Peyer's patch (tissue), 4 donors: Measurements from ENCODE around the gene SLC17A7. TPM values are rescaled to one million over a fixed set of nuclear protein-coding genes. Genes with fewer than 3 reads are reported as not detected.

Experiments used
- DNase-seq, 3 donors: peaks; one replicate each; pipeline ENCODE4 v3.0.0-alpha.2; 2017 to 2019
- H3K27ac ChIP-seq, 4 donors: fragments of 200-600 bp; sonication (generic); one replicate each; pipeline ENCODE4 v1.5.1; 2016 to 2019
- H3K27me3 ChIP-seq, 2 donors: fragments of 200-600 bp; sonication (generic); one replicate each; pipeline ENCODE4 v1.5.1; 2019
- H3K36me3 ChIP-seq, 3 donors: fragments of 200-600 bp; sonication (generic); one replicate each; pipeline ENCODE4 v1.5.1; 2016 to 2019
- H3K4me1 ChIP-seq, 4 donors: fragments of 200-600 bp; sonication (generic); one replicate each; pipeline ENCODE4 v1.5.1; 2016 to 2019
- H3K4me3 ChIP-seq, 4 donors: fragments of 200-600 bp; sonication (generic); 1 replicate in 3 of 4; 2 replicates in 1 of 4; pipeline ENCODE4 v1.5.1; 2016 to 2019; ENCODE audit warnings: mild to moderate bottlenecking in 1 of 4
- H3K9me3 ChIP-seq, 4 donors: fragments of 200-600 bp; sonication (generic); one replicate each; pipeline ENCODE4 v1.5.1; 2016 to 2019; ENCODE audit warnings: mild to moderate bottlenecking in 1 of 4
- CTCF ChIP-seq, 6 experiments: fragments of 450-650 bp in 4 of 6; fragments of 200-600 bp in 2 of 6; sonication (generic) in 1 of 6; IDR thresholded peaks; one replicate each; pipeline ENCODE4 v1.5.1; 2017 to 2019; ENCODE audit warnings: antibody characterized with exemption in 6 of 6, mild to moderate bottlenecking in 3 of 6, moderate library complexity in 1 of 6
- POLR2A ChIP-seq, 2 donors: fragments of 450-650 bp; IDR thresholded peaks; one replicate each; pipeline ENCODE4 v1.5.1; 2017; ENCODE audit warnings: antibody characterized with exemption in 2 of 2, mild to moderate bottlenecking in 2 of 2, moderate library complexity in 2 of 2
- total RNA-seq, 4 donors: library from RNA; depleted of rRNA; stranded (reverse); fragments of >200 nt; gene quantifications; one replicate each; pipeline ENCODE4 v1.1.0, GENCODE V29; 2016

The SLC17A7 gene
- total RNA-seq, 4 donors from 2014 or later = 1.2 to 2.0 (median 1.7) TPM; not detected in 1

- Histone ChIP-seq H3K27ac (no peak overlapping the region), H3K4me3 (peak overlapping the region in 2 of 4 donors; percentile 13 to 31), H3K27me3 (peaks cover 0 to 47% of the 10 kb centered on the region in 2 donors), H3K36me3 (no peaks in the 10 kb centered on the region), H3K9me3 (no peaks in the 10 kb centered on the region), H3K4me1 (peaks cover 3 to 21% (median 16%) of the 10 kb centered on the region in 4 donors)
- TF ChIP-seq POLR2A (IDR thresholded peaks at IDR 0.05) (no peak), CTCF (IDR thresholded peaks at IDR 0.05) (no peak)
- peak; percentile 35 to 67 (median 62) for DNase-seq
Observed at GRCh38 chr19:49421039-49421877, 20.1 kb downstream of the SLC17A7 start.

- DNase-seq = peak in 1 of 3 donors; percentile 23
- H3K4me1 ChIP-seq = peaks cover 3 to 21% (median 16%) of the 10 kb centered on the region in 4 donors
- H3K27ac ChIP-seq = no peak overlapping the region
- TF ChIP-seq POLR2A (IDR thresholded peaks at IDR 0.05) (no peak), CTCF (IDR thresholded peaks at IDR 0.05) (no peak)
- H3K4me3 ChIP-seq = no peak overlapping the region
- H3K9me3 ChIP-seq = no peaks in the 10 kb centered on the region
- H3K27me3 ChIP-seq = peaks cover 0 to 40% of the 10 kb centered on the region in 2 donors
- H3K36me3 ChIP-seq = no peaks in the 10 kb centered on the region
Observed at GRCh38 chr19:49420227-49420626, 21.1 kb downstream of the SLC17A7 start.

GRCh38 chr19:49419173-49419572 lies 22.2 kb downstream of the SLC17A7 start:
- TF ChIP-seq CTCF (IDR thresholded peaks at IDR 0.05) (no peak), POLR2A (IDR thresholded peaks at IDR 0.05) (no peak)
- H3K36me3 ChIP-seq = no peaks in the 10 kb centered on the region
- H3K4me3 ChIP-seq = no peak overlapping the region
- peaks cover 0 to 39% of the 10 kb centered on the region in 2 donors for H3K27me3 ChIP-seq
- no peaks in the 10 kb centered on the region for H3K9me3 ChIP-seq
- peaks cover 3 to 21% (median 16%) of the 10 kb centered on the region in 4 donors for H3K4me1 ChIP-seq
- no peak overlapping the region for H3K27ac ChIP-seq
- no peak for DNase-seq

- DNase-seq = no peak
- no peaks in the 10 kb centered on the region for H3K36me3 ChIP-seq
- H3K27ac ChIP-seq = no peak overlapping the region
- no peak overlapping the region for H3K4me3 ChIP-seq
- peaks cover 3 to 20% (median 16%) of the 10 kb centered on the region in 4 donors for H3K4me1 ChIP-seq
- H3K9me3 ChIP-seq = no peaks in the 10 kb centered on the region
- no peak for TF ChIP-seq CTCF (IDR thresholded peaks at IDR 0.05)
- no peak for TF ChIP-seq POLR2A (IDR thresholded peaks at IDR 0.05)
- H3K27me3 ChIP-seq = peaks cover 0 to 32% of the 10 kb centered on the region in 2 donors
Observed at GRCh38 chr19:49418511-49418910, 22.8 kb downstream of the SLC17A7 start.

GRCh38 chr19:49417088-49417487 lies 24.2 kb downstream of the SLC17A7 start:
- Histone ChIP-seq H3K36me3 (no peaks in the 10 kb centered on the region), H3K27ac (no peak overlapping the region), H3K4me3 (no peak overlapping the region), H3K4me1 (peaks cover 0 to 6% (median 4%) of the 10 kb centered on the region in 4 donors), H3K9me3 (no peaks in the 10 kb centered on the region), H3K27me3 (peaks cover 0 to 18% of the 10 kb centered on the region in 2 donors)
- no peak for TF ChIP-seq CTCF (IDR thresholded peaks at IDR 0.05)
- TF ChIP-seq POLR2A (IDR thresholded peaks at IDR 0.05) = no peak
- DNase-seq = no peak
